GM18951 (cell line): ENCODE measurements around the gene GCN1.

ENCODE experiments used
- POLR2A ChIP-seq: IDR thresholded peaks from 4 replicates; pipeline ENCODE4 v1.6.1; 2011; ENCODE audit warnings: mild to moderate bottlenecking; ENCODE audit not compliant: insufficient read length, insufficient read depth; ENCODE audit errors: extremely low read depth
- in situ Hi-C: fragments of 300-500 bp; cut with MboI; formaldehyde crosslinking; loops from one replicate; pipeline ENCODE4 v1.12.0; 2022; ENCODE audit warnings: low sequenced_read_pairs, mixed read lengths, inconsistent platforms; ENCODE audit not compliant: unreplicated experiment

Gene GCN1

GRCh38 chr12:120081641-120082040, 112.9 kb downstream of the GCN1 start:
- TF ChIP-seq POLR2A, result no peak
- in situ Hi-C loops, result no loop called here

GRCh38 chr12:120079411-120080400, 114.8 kb downstream of the GCN1 start:
- no peak for TF ChIP-seq POLR2A
- in situ Hi-C loops, result no loop called here

GRCh38 chr12:120078868-120079267, 115.6 kb downstream of the GCN1 start:
- TF ChIP-seq POLR2A, result no peak
- in situ Hi-C loops, result no loop called here

GRCh38 chr12:120077260-120077659, 117.3 kb downstream of the GCN1 start:
- in situ Hi-C loops, result no loop called here
- no peak for TF ChIP-seq POLR2A
